Measurements from ENCODE around the gene ITGB1BP1. TPM values are rescaled to one million over a fixed set of nuclear protein-coding genes. Genes with fewer than 3 reads are reported as not detected.

The ITGB1BP1 gene
- total RNA-seq, 4 donors from 2014 or later, result 10.7 to 27.7 (median 21.7) TPM

DNA sequence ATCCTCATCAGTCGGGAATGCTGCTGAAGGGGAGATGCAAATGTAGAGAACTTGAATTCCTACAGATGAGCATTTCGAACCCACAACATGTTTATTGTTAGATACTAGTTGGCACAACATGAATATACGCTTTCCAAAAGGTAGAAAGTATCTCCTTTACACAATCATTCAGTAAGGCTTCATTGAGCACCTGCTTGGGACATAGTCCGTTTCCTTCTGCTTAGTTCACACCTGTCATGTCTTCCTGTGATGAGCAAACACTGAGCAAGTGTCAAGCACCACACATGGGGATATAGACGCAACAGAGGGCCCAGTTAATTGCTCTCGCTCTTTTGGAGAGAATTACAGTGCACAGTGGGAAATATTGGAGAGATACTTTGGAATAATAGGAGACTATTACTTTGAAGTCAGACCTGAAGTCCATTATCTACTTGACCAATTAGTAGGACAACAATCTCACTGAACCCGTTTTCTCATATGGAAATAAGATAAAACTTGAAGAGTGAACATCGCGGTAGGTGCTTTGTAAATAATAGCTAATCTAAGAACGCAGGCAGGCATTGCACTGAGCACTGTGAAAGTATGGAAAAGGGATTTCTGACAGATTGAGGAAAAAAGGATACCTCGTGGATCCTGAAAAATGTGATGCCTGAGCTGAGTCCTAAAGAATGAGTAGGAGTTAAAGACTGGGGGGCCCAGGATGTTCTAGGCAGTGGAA is 1.3 kb upstream of the ITGB1BP1 start:
- peak overlapping the region; percentile 59 to 90 (median 83) for H3K4me3 ChIP-seq
- TF ChIP-seq, protein P1, sequence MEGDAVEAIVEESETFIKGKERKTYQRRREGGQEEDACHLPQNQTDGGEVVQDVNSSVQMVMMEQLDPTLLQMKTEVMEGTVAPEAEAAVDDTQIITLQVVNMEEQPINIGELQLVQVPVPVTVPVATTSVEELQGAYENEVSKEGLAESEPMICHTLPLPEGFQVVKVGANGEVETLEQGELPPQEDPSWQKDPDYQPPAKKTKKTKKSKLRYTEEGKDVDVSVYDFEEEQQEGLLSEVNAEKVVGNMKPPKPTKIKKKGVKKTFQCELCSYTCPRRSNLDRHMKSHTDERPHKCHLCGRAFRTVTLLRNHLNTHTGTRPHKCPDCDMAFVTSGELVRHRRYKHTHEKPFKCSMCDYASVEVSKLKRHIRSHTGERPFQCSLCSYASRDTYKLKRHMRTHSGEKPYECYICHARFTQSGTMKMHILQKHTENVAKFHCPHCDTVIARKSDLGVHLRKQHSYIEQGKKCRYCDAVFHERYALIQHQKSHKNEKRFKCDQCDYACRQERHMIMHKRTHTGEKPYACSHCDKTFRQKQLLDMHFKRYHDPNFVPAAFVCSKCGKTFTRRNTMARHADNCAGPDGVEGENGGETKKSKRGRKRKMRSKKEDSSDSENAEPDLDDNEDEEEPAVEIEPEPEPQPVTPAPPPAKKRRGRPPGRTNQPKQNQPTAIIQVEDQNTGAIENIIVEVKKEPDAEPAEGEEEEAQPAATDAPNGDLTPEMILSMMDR (IDR thresholded peaks at IDR 0.05), result no peak
- TF ChIP-seq EP300 (IDR thresholded peaks at IDR 0.05; ENCODE audit: low read depth) (no peak), POLR2A (IDR thresholded peaks at IDR 0.05) (no peak), POLR2AphosphoS5 (IDR thresholded peaks at IDR 0.05) (no peak)
- H3K9me3 ChIP-seq, result no peaks in the 10 kb centered on the region
- in situ Hi-C loops (cut with MboI; ENCODE audit: low pct_ligation_motif_present in 1 of 4, low pct_unique_long_range_greater_than_20kb in 1 of 4, low sequenced_read_pairs in 3 of 4) (no loop called here), intact Hi-C loops (cut with DNase I; ENCODE audit: low total_unique reads) (no loop called here)
- no peaks in the 10 kb centered on the region for H3K27me3 ChIP-seq
- H3K36me3 ChIP-seq, result peaks cover 0 to 2% (median under 1%) of the 10 kb centered on the region in 4 donors
- H3K4me1 ChIP-seq, result peaks cover 11 to 34% (median 24%) of the 10 kb centered on the region in 4 donors
- no peak for DNase-seq
- H3K27ac ChIP-seq, result peak overlapping the region in 3 of 4 donors; percentile 90 to 98 (median 97)
- 68 to 73% methylated on average over 8 to 11 of the region's 11 CpGs for WGBS, 2 donors (ENCODE audit: low coverage in 1 of 2)

- no peaks in the 10 kb centered on the region for H3K27me3 ChIP-seq
- WGBS, 2 donors (ENCODE audit: low coverage in 1 of 2), result 1% methylated on average over 21 of the region's 21 CpGs; no CpG with 5 or more reads in 1 of the 2 donors
- peak overlapping the region; percentile 90 to 98 (median 96) for H3K27ac ChIP-seq
- in situ Hi-C loops (cut with MboI; ENCODE audit: low pct_ligation_motif_present in 1 of 4, low pct_unique_long_range_greater_than_20kb in 1 of 4, low sequenced_read_pairs in 3 of 4) (no loop called here), intact Hi-C loops (cut with DNase I; ENCODE audit: low total_unique reads) (no loop called here)
- no peaks in the 10 kb centered on the region for H3K36me3 ChIP-seq
- no peaks in the 10 kb centered on the region for H3K9me3 ChIP-seq
- peak overlapping the region; percentile 59 to 90 (median 83) for H3K4me3 ChIP-seq
- TF ChIP-seq EP300 (IDR thresholded peaks at IDR 0.05; ENCODE audit: low read depth), result no peak
- TF ChIP-seq POLR2A (IDR thresholded peaks at IDR 0.05), result no peak
- no peak for TF ChIP-seq POLR2AphosphoS5 (IDR thresholded peaks at IDR 0.05)
- TF ChIP-seq, protein P1 (IDR thresholded peaks at IDR 0.05), result no peak
- peaks cover 11 to 34% (median 24%) of the 10 kb centered on the region in 4 donors for H3K4me1 ChIP-seq
- peak; percentile 24 for DNase-seq
These were observed 569 bp upstream of the ITGB1BP1 start for GRCh38 chr2:9423922-9424272.

- in situ Hi-C loops (cut with MboI; ENCODE audit: low pct_ligation_motif_present in 1 of 4, low pct_unique_long_range_greater_than_20kb in 1 of 4, low sequenced_read_pairs in 3 of 4) (no loop called here), intact Hi-C loops (cut with DNase I; ENCODE audit: low total_unique reads) (no loop called here)
- H3K4me3 ChIP-seq, result peak overlapping the region; percentile 59 to 90 (median 83)
- no peaks in the 10 kb centered on the region for H3K27me3 ChIP-seq
- H3K4me1 ChIP-seq, result peaks cover 11 to 34% (median 24%) of the 10 kb centered on the region in 4 donors
- TF ChIP-seq, protein P1 (IDR thresholded peaks at IDR 0.05), result no peak
- H3K9me3 ChIP-seq, result no peaks in the 10 kb centered on the region
- 7% methylated on average over 31 of the region's 42 CpGs; no CpG with 5 or more reads in 1 of the 2 donors for WGBS, 2 donors (ENCODE audit: low coverage in 1 of 2)
- peak overlapping the region; percentile 90 to 98 (median 96) for H3K27ac ChIP-seq
- H3K36me3 ChIP-seq, result no peaks in the 10 kb centered on the region
- peak; percentile 45 for DNase-seq
These were observed 818 bp downstream of the ITGB1BP1 start for GRCh38 chr2:9422321-9423099.

GRCh38 chr2:9420495-9420894 is 2.8 kb downstream of the ITGB1BP1 start:
- Histone ChIP-seq H3K9me3 (no peaks in the 10 kb centered on the region), H3K27ac (no peak overlapping the region), H3K36me3 (no peaks in the 10 kb centered on the region), H3K4me3 (no peak overlapping the region), H3K27me3 (no peaks in the 10 kb centered on the region), H3K4me1 (peaks cover 11 to 34% (median 24%) of the 10 kb centered on the region in 4 donors)
- no peak for DNase-seq
- no peak for TF ChIP-seq EP300 (IDR thresholded peaks at IDR 0.05; ENCODE audit: low read depth)
- WGBS, 2 donors (ENCODE audit: low coverage in 1 of 2), result 92 to 93% methylated on average over 7 to 10 of the region's 10 CpGs
- in situ Hi-C loops (cut with MboI; ENCODE audit: low pct_ligation_motif_present in 1 of 4, low pct_unique_long_range_greater_than_20kb in 1 of 4, low sequenced_read_pairs in 3 of 4) (no loop called here), intact Hi-C loops (cut with DNase I; ENCODE audit: low total_unique reads) (no loop called here)
